Renal pelvis (tissue), 4 donors: Measurements from ENCODE around the gene RAPGEF3. TPM values are rescaled to one million over a fixed set of nuclear protein-coding genes. Genes with fewer than 3 reads are reported as not detected.
A peak's percentile ranks its signal among the peaks of the same experiment; 100 is the strongest.

ENCODE experiments used
- DNase-seq: peaks from one replicate; pipeline ENCODE4 v3.0.0-alpha.2; 2013
- polyA plus RNA-seq, 3 donors: library from polyadenylated mRNA; unstranded; fragments of 120-200 nt; gene quantifications; one replicate each; pipeline ENCODE4 v1.2.1, GENCODE V29; 2013; ENCODE audit not compliant: insufficient read length in 3 of 3

RAPGEF3 gene
- polyA plus RNA-seq, 3 donors = 67.0 to 100 (median 68.6) TPM

- no peak for DNase-seq
These were observed 60.0 kb downstream of the RAPGEF3 start for GRCh38 chr12:47698631-47699030.

GRCh38 chr12:47698055-47698454 is 60.6 kb downstream of the RAPGEF3 start:
- no peak for DNase-seq

- DNase-seq = no peak
These were observed 69.5 kb downstream of the RAPGEF3 start for GRCh38 chr12:47689215-47689614.

- no peak for DNase-seq
These were observed 71.0 kb downstream of the RAPGEF3 start for GRCh38 chr12:47687636-47688035.

GRCh38 chr12:47686645-47687240 is 71.9 kb downstream of the RAPGEF3 start:
- peak; percentile 26 for DNase-seq

Other genes with a start within 250 kb of the RAPGEF3 start
- gene RPAP3, start 52.9 kb downstream of the RAPGEF3 start, polyA plus RNA-seq = 10 to 100 TPM; 42.3 to 44.5 (median 43.5) TPM
- under 1 TPM; 0.26 to 0.48 (median 0.46) TPM for gene ENDOU, start 33.4 kb downstream of the RAPGEF3 start, polyA plus RNA-seq
- 10 to 100 TPM; 54.4 to 69.8 (median 55.2) TPM for gene SLC48A1, start 14.4 kb upstream of the RAPGEF3 start, polyA plus RNA-seq
- 10 to 100 TPM; 80.8 to 93.5 (median 90.2) TPM for gene HDAC7, start 61.0 kb upstream of the RAPGEF3 start, polyA plus RNA-seq
- gene VDR, start 146.1 kb upstream of the RAPGEF3 start, polyA plus RNA-seq = 1 to 10 TPM; 3.0 to 4.1 (median 3.7) TPM
- 100 to 1,000 TPM; 128 to 132 (median 132) TPM for gene TMEM106C, start 204.7 kb upstream of the RAPGEF3 start, polyA plus RNA-seq
- 10 to 100 TPM; 33.7 to 60.3 (median 57.9) TPM for gene COL2A1, start 245.6 kb upstream of the RAPGEF3 start, polyA plus RNA-seq